HG03045 (cell line): ENCODE data around the gene RHOG.
"Not testable (repeated sequence)": the region's sequence is repeated elsewhere in the genome, so short reads cannot be mapped to it uniquely, and the experiment has no call there.

Source experiments
- ATAC-seq: cut with Tn5 transposase; IDR thresholded peaks from one replicate; pipeline ENCODE4 v1.9.1; 2021; ENCODE audit warnings: mild to moderate bottlenecking, moderate library complexity; ENCODE audit not compliant: unreplicated experiment

The RHOG gene

DNA sequence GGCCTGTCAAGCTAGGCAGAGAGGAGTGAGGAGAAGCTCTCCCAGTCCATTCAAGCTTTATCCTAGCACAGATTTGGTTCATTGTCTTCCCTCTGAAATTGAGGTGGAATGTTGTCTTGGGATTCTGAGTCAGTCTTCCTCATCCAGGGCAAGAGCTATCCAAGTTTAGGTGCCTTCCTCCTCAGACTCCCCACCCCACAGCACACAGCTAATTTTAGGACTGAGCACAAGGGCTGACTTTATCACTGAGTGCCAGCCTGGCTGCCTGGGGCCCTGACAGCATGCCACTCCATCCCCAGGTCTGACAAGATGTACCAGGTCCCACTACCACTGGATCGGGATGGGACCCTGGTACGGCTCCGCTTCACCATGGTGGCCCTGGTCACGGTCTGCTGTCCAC is 29.8 kb downstream of the RHOG start:
- no peak for ATAC-seq

DNA sequence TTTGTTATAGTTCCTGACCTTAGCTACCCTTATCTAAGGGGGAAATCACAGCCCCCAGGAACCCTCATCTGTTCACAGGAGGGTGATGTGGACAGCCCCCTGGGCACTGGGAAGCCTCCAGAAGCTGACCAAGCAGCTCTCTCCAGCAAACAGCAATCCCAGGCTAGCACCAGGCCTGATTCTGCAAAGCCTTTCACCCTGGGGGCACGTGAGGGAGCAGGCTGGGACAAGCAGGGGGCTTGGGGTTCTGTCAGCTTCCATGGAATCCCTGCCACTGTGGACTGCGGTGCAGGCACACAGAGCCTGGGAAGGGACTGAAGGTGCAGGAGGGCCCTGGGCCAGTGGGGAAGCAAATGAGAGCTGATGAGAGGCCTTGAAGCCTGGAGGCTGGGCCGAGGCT is 30.3 kb downstream of the RHOG start:
- no peak for ATAC-seq

DNA sequence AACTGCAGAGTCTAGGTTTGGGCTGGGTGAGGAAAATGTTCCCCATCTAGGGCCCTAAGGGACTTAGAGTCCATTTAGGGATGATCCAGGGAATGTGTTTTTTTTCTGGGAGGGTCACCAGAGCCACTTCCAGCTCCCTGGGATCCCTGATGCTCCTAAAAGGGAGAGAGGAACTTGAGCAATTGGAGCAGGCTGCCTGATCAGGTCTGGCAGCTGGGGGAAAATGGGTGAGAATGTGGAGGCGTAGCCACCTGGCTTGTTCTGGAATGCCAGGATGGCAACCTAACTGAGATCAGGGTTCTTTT is 31.2 kb downstream of the RHOG start:
- no peak for ATAC-seq

DNA sequence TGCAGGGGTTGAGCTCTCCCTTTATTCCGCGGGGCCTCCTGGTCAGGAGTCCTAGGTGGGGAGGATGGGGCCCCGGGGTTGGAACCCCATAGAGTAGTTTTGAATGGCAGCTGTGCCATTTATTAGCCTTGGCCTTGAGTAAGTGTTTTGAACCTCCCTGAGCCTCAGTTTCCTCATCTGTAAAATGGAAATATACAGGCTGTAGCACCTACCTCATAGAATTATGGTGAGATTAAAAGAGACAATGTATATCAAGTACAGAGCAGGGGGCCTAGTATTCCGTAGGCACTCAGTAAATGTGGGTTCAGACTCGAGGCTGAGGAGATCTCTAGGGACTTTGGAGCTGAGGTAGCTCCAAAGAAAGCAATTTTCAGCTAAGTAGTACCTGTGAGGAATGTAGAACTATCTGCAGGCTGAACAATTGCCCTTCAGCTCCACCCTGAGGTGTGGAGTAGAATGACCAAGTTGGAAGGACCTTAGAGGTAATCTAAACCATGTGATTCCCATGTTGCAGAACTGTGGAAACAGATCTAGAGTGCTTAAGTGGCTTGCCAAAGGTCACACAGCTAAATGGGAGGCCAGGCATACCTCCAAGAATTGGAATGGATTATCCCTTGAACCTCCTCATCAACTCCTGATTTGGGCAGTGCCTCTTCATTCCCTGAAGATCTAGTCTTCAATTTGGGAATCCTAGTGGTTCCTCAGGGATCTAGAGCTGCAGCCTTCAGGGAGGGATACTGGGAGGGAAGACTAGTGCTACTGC is 31.7 kb downstream of the RHOG start:
- peak; percentile 54 for ATAC-seq

DNA sequence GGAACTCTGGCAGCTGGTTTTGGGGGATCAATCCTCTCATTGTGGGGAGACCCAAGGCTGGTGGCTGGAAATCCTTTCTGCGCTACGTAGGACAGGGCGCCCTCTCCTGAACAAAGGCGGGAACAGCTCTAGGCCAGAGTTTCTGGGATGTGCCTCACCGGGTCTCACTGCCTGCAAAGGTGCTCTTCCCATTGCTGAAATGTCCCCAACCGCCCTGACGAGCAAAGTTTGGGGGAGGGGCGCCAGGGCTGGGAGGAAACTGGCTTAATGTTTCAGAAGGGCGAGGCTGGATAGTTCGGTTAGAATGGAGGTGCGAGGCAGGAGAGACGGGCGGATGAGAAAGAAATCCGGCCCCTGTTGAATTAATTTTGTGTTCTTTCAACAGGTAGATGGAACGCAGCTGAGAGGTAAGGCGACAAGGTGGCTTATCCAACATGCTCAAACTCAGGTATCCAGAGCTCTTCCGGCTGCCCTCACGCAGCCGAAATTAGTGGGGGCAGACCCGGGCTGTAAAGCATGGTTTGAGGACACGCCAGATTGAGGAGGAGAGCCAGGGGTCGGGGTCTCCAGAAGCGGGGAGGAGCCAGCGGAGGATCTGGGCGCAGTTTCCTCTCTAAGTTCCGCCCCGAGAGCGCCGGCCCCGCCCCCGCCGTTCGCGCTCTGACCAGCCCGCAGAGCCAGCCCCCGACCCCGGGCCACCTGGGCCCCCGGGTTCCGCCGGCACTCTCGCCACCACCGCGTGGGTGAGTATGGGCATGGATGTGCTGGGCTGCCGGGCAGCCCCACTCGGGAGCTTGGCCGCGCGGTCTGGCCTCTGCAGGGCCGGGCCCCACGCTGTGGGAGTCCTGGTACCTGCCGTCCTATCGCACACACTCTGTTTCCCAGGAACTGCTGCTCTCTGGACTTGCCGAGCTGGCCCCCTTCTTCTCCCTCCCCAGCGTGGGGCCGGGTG is 32.6 kb downstream of the RHOG start, which contains the start of gene PGAP2:
TSS of gene PGAP2 (plus strand) at position 652 of the 952 bp plus-strand sequence. CDS start 2,700 bp downstream, outside the sequence.
- ATAC-seq, result peak; percentile 64

DNA sequence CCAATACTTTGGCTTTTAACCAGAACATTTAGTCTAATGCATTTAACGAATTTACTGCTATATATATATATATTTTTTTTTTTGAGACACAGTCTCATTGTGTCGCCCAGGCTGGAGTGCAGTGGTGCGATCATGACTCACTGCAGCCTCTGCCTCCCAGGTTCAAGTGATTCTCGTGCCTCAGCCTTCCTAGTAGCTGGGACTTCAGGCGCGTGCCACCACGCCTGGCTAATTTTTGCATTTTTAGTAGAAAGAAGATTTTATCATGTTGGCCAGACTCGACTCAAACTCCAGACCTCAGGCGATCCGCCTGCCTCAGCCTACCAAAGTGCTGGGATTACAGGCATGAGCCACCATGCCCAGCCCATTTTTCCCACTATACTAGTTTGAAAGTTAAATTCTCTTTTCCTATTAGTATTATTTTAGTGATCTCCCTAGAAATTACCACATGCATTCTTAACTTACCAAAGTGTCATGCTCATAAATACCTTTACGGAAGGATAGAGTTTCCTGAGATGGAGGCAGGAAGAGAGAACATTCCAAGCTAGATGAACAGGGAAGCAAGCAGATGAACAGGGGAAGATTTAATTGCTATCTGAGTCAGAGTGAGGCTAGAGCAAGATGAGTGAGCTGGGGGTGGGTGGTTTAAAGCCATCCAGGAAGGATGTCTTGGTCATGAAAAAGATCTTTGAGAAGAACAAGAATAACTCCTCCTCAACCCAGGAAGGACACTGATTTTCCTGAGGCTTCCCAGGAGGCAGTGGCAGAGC is 36.8 kb downstream of the RHOG start:
- ATAC-seq, result no peak

DNA sequence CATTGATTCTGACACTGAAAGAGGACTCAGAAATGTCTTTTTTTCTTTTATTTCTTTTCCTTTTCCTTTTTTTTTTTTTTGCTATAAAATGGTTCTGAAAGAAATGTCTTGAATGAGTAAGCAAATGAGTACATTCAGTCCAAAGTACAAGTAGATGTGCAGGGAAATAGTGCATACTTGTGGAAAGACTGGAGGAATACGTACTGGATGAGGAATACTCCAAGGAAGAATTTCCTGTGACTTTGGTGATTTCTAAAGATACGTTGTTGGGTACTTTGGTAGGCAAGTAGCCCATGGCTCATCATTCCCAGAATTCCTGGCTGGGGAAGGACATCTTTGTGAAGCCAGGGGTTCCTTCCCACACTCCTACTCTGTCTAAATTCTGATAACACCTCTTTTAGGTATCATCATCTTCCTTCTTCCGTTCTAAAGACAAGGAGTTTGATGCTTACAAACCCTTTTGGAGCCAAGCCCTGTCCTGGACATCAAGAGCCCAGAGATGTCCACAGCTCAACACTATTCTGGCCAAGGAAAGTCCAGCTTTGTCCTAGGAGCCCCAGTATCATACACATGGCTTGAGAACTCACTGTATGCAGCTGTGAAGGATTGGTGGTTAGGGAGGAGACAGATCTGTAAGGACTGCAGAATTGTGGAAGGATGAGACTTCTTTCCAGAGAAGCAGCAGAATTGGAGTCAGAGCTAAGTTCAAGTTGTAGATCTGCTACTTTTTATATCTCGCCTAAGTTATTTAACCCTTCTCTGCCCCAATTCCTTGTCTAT is 38.6 kb downstream of the RHOG start:
- no peak for ATAC-seq

DNA sequence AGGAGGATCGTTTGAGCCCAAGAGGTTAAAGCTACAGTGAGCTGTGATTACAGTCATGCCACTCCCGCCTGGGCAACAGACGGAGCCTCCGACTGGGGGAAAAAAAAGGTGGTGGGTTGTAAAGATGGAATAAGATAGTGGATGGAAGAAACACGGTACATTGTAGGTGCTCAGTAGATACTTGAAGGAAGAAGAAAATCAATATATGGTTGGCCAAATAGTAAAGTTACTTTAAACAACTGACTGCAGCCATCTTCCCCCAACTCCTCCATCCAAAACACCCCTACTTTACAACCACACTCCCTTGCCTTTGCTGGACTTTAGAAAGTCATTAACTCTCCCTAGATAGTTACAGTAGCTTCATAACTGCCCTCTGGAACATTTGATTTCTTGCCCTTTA is 40.9 kb downstream of the RHOG start:
- no peak for ATAC-seq

DNA sequence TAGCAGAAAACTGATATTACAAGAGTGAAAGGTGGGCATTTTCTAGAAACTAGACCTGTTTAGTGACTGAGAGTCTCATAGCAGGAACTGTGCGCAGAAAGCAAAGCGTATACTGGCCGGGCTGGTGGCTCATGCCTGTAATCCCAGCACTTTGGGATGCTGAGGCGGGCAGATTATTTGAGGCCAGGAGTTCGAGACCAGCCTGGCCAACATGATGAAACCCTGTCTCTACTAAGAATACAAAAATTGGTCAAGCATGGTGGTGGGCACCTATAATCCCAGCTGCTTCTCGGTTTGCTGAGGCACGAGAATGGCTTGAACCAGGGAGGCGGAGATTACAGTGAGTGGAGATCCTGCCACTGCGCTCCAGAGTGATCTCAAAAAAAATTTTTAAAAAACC is 41.6 kb downstream of the RHOG start:
- ATAC-seq, result no peak

DNA sequence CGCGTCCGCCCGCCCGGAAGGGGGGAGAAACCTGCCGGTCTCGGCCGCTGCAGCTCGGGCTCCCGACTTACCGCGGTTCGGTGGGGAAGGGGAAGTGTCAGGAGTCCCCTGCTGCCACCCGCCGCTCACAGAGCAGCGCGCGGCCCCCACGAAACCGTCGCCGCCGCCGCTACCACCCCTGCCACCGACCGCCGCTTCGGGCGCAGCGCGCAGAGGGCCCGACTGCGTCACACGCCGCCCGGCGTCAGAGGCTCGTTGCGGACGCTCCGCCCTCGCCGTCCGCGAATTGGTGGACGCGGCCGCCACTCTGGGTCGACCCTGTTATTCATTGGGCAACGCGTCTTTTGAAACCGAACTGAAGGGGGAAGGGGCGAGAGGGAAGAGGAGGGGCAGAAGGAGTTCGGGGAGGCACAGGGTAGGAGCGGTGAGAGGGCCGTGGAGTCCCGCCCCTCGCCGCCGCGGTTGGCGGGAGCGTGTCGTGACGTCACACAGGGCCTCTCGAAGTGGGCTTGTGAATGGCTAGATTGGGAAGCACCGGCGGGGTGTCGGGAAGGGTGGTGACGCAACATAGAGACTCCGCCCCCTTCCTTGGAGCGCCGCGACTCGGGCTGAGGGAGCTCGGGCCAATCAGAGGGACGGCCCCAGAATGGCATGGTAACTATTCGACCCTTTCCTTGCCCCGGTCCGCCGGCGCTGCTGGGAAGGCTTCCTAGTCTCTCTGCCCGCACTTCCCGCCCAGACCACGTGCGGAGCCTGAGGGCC is 43.2 kb downstream of the RHOG start, which contains the start of gene NUP98:
TSS of gene NUP98 (minus strand) at position 226 of the 762 bp plus-strand sequence. CDS start 15,437 bp downstream, outside the sequence.
- peak; percentile 92 for ATAC-seq

DNA sequence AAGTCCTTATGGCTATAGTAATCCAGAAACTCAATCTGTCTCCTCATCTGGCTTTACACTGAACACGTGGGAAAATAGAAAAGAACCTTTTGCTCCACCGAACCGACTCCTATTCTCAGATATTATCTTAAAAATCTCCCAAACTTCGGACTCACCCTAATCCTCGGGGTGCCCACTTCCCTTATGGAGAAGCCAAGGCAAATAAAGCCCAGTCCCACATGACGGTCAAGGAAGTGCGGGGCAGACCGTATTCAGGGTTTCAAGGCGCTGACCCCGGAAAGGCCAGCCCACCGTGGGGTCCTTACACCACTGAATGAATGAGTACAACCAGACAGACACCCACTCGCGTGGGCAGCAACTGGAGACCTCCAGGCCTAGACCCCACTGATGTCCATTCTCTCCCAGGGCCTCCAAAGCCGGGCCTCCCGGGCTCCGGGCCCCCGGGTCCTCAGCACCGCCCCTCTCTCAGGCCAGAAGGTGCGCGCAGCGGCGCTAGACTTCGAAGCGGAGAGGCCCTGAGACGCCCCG is 43.9 kb downstream of the RHOG start:
- peak; percentile 34 for ATAC-seq

DNA sequence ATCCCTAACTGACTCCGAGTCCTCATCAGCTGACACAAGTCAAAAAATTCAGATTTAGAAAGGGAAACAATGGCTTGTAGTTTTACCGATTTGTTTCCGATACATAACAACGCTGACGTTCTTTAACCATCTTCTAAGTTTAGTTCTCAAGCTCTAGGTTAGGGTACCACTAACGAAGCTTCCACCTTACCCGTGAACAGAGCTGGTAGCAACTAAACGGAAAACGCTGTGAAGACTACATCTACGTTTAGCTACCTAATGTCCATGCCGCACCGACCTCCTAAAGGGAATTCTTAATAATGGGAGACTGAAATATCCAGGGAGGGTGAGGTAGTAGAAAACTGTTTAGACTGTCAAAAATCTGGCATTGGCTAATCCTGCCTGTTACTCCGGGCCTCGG is 44.4 kb downstream of the RHOG start:
- ATAC-seq, result no peak

DNA sequence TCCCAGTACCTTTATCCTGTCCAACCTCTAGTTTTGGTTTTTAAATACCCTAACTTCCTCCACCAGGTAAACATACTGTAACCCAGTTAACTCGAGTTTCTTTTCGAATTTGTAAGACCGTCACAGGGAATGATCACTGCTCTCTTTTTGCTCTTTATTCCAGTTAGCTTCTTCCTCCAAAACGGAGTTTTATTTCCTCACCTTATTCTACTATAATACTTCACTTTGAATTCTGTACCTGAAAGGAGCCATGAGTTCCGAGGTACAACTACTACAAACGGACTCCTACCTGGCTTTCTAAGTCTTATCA is 44.8 kb downstream of the RHOG start:
- ATAC-seq, result no peak

DNA sequence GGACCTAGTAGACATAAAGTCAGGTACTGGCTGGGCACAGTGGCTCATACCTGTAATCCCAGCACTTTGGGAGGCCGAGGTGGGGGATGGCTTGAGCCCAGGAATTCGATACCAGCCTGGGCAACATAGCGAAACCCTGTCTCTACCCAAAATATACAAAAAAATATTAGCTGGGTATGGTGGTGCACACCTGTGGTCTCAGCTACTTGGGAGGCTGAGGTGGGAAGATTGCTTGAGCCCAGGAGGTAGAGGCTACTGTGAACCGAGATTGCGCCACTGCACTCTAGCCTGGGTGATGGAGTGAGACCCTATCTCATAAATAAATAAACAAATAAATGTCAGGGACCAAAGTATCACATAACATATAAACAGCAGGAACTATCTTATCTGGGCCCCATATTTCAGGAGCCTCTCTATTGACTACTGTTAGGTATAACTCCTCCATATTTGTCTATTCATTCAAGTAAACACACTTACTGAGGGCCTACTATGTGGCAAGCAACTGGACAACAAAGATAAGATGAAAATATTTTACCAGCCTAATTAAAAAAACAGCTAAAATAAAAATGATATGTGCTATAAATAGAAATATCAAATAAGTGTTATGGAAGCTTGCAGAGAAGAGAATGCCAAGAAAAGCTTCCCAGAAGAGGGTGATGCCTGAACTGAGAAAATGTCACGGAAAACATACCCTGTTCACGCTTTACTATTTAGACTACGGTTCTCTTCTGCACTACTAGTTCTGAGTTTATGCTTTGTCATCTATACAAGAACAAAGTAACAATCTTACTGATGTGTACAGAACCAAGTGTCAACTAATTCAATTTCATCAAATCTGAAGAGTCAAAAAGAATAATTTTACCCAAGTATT is 45.4 kb downstream of the RHOG start:
- no peak for ATAC-seq

DNA sequence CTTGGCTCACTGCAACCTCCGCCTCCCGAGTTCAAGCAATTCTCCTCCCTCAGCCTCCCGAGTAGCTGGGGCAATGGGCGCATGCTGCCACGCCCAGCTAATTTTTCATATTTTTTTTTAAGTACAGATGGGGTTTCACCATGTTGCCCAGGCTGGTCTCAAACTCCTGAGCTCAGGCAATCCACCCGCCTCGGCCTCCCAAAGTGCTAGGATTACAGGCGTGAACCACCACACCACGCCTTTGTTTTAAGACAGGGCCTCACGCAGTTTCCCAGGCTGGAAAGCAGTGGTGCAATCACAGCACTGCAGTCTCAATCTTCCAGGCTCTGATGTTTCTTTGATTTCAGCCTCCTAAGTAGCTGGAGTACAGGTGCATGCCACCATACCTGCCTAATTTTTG is 46.4 kb downstream of the RHOG start:
- ATAC-seq, result not testable (repeated sequence)

DNA sequence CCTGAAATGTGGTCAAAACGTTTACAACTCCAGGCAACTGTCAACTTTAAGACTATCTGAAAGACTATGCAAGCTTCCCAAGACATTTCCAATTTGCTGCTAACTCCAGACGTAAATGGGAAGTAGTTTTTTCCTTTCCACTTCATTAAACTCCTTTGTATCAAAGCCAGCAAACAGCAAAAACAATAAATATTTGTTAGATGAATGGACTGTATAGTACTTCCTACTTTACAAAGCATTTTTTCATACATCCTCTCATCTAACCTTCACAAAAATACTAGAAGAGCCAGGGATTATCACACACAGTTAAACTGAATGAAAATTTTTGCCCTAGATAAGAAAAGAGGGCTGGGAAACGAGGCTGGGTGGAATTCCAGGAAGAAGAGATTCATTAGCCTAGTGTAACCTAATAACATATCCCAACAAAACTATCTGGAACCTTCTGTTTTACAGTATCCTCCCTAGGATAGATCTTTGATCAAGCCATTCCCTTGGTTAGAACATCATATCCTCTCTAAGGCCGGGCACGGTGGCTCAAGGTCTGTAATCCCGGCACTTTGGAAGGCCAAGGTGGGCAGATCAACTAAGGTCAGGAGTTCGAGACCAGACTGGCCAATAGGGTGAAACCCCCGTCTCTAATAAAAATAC is 53.9 kb downstream of the RHOG start:
- no peak for ATAC-seq

DNA sequence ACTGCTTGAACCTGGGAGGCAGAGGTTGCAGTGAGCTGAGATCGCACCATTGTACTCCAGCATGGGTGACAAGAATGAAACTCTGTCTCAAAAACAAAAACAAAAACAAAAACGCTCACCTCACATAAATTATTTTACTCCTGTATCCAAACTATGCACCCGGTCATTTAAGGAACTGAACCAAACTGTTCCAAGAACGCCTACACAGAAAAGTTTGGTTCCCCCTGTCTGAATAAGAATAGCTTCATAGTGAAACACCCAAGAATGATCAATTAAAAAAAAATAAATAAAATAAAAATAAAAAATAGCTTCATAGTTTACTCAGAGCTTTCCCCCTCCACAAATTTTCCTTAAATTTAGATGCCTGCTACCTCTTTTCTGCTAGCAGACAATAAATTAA is 57.1 kb downstream of the RHOG start:
- no peak for ATAC-seq

DNA sequence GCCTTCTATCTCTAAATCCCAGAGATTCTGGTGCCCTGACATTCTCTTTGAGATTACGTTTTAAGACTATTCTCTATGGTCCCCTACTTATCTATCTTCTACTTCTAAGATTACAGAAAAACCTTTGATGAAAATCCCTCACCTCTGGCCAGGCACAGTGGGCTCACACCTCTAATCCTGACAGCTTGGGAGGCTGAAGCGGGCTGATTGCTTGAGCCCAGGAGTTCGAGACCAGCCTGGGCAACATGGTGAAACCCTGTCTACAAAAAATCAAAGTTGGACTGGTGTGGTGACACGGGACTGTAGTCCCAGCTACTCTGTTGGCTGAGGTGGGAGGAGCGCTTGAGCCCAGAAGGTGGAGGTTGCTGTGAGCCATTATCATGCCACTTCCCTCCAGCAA is 57.8 kb downstream of the RHOG start:
- ATAC-seq, result no peak
